ENCODE data around the gene SSBP2. TPM values are rescaled to one million over a fixed set of nuclear protein-coding genes. Genes with fewer than 3 reads are reported as not detected.
"Not testable (repeated sequence)": the region's sequence is repeated elsewhere in the genome, so short reads cannot be mapped to it uniquely, and the experiment has no call there.

The SSBP2 gene
- total RNA-seq, 2 donors from 2014 or later, result 18.1 to 31.4 TPM

GRCh38 chr5:81665795-81666194, 85.1 kb downstream of the SSBP2 start:
- TF ChIP-seq POLR2A (IDR thresholded peaks at IDR 0.05) (no peak), CTCF (IDR thresholded peaks at IDR 0.05) (no peak)
- intact Hi-C loops (cut with DNase I), result no loop called here
- 96 to 100% methylated on average over 1 of the region's 1 CpG for WGBS, 2 donors
- Histone ChIP-seq H3K9me3 (no peaks in the 10 kb centered on the region), H3K4me1 (peaks cover 6% of the 10 kb centered on the region), H3K36me3 (replicated peaks in 1 of 2; ENCODE audit: insufficient read depth in 1 of 2, low read depth in 2 of 2) (no peaks in the 10 kb centered on the region), H3K4me3 (no peak overlapping the region), H3K27me3 (no peaks in the 10 kb centered on the region), H3K27ac (no peak overlapping the region)
- ATAC-seq, result no peak
- no peak for DNase-seq

- H3K4me1 ChIP-seq; H3K27ac ChIP-seq; H3K36me3 ChIP-seq (replicated peaks in 1 of 2; ENCODE audit: insufficient read depth in 1 of 2, low read depth in 2 of 2); H3K4me3 ChIP-seq; H3K27me3 ChIP-seq; ATAC-seq; DNase-seq; H3K9me3 ChIP-seq; intact Hi-C loops (cut with DNase I): not testable (repeated sequence)
- WGBS, 2 donors, result 88 to 91% methylated on average over 1 of the region's 1 CpG
Observed at GRCh38 chr5:81660624-81661023, 90.3 kb downstream of the SSBP2 start.

- peak in 3 of 4 donors; percentile 14 to 31 (median 16) for DNase-seq
- 64 to 69% methylated on average over 1 of the region's 1 CpG for WGBS, 2 donors
- no peaks in the 10 kb centered on the region for H3K4me1 ChIP-seq
- H3K36me3 ChIP-seq (replicated peaks in 1 of 2; ENCODE audit: insufficient read depth in 1 of 2, low read depth in 2 of 2), result no peaks in the 10 kb centered on the region
- H3K4me3 ChIP-seq, result no peak overlapping the region
- no peak overlapping the region for H3K27ac ChIP-seq
- no peaks in the 10 kb centered on the region for H3K27me3 ChIP-seq
- ATAC-seq, result no peak
- H3K9me3 ChIP-seq, result no peaks in the 10 kb centered on the region
- intact Hi-C loops (cut with DNase I), result no loop called here
- TF ChIP-seq CTCF (IDR thresholded peaks at IDR 0.05) (no peak), POLR2A (IDR thresholded peaks at IDR 0.05) (no peak)
Observed at GRCh38 chr5:81657386-81657785, 93.5 kb downstream of the SSBP2 start.

GRCh38 chr5:81656783-81657182, 94.1 kb downstream of the SSBP2 start:
- Histone ChIP-seq H3K27ac (no peak overlapping the region), H3K27me3 (no peaks in the 10 kb centered on the region), H3K4me1 (no peaks in the 10 kb centered on the region), H3K9me3 (no peaks in the 10 kb centered on the region), H3K36me3 (replicated peaks in 1 of 2; ENCODE audit: insufficient read depth in 1 of 2, low read depth in 2 of 2) (no peaks in the 10 kb centered on the region), H3K4me3 (no peak overlapping the region)
- no peak for TF ChIP-seq CTCF (IDR thresholded peaks at IDR 0.05)
- intact Hi-C loops (cut with DNase I), result no loop called here
- 64 to 74% methylated on average over 3 of the region's 3 CpGs for WGBS, 2 donors
- DNase-seq (no peak), ATAC-seq (no peak)

- no peak for DNase-seq
Observed at GRCh38 chr5:81650987-81651386, 99.9 kb downstream of the SSBP2 start.

More at GRCh38 chr5:81650987-81651386, 99.9 kb downstream of the SSBP2 start:
- 58 to 59% methylated on average over 1 of the region's 1 CpG for WGBS, 2 donors
- Histone ChIP-seq H3K4me1 (no peaks in the 10 kb centered on the region), H3K27me3 (no peaks in the 10 kb centered on the region), H3K36me3 (replicated peaks in 1 of 2; ENCODE audit: insufficient read depth in 1 of 2, low read depth in 2 of 2) (no peaks in the 10 kb centered on the region), H3K9me3 (no peaks in the 10 kb centered on the region), H3K27ac (no peak overlapping the region), H3K4me3 (no peak overlapping the region)
- no peak for TF ChIP-seq CTCF (IDR thresholded peaks at IDR 0.05)
- no peak for TF ChIP-seq POLR2A (IDR thresholded peaks at IDR 0.05)
- ATAC-seq, result no peak
- intact Hi-C loops (cut with DNase I), result no loop called here
